Measurements from ENCODE around the gene METTL22. TPM values are rescaled to one million over a fixed set of nuclear protein-coding genes. Genes with fewer than 3 reads are reported as not detected.

METTL22 gene
- total and polyA plus RNA-seq, 2 donors (not counting 3 experiments of a cell fraction or from before 2014, with no cell fraction given): 42.0 to 52.6 TPM

DNA sequence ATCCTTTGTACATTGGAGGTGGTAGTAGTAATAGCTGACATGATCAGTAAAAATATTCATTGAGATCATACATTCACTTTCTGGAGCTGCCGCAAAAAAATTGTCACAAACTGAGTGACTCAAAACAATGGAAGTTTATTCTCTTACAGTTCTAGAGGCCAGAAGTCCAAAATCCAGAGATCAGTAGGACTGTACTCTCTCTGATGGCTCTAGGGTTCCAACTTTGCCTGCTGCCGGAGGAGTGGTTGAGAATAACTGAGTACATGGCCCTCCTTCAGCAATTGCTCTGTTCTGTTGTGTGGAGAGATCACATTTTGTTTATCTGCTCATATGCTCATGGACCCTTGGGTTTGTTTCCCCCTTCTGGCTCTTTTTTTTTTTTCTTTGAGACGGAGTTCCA, 76.5 kb downstream of the METTL22 start:
- no peaks in the 10 kb centered on the region for H4K20me1 ChIP-seq (replicated peaks; ENCODE audit: control insufficient read depth, extremely low read depth, insufficient read depth, low read length)
- BruUV-seq (replicated peaks): no TSS peak
- intact Hi-C loops (cut with micrococcal nuclease) (no loop called here), dilution Hi-C loops (cut with MboI; ENCODE audit: extremely low pct_ligation_motif_present, low sequenced_read_pairs) (no loop called here)
- no peak for FAIRE-seq
- no peaks in the 10 kb centered on the region for H3K4me1 ChIP-seq (ENCODE audit: control insufficient read depth, extremely low read depth, insufficient read depth, low read length)
- ChIA-PET CTCF (no interaction called here), POLR2A (no interaction called here)
- no peak overlapping the region for H3K4me3 ChIP-seq (replicated peaks in 1 of 3; ENCODE audit: insufficient read depth in 1 of 3, low read depth in 1 of 3, low read length in 3 of 3)
- TF ChIP-seq MAX (IDR thresholded peaks at IDR 0.05; ENCODE audit: insufficient read depth, insufficient read length) (no peak), MYC (IDR thresholded peaks at IDR 0.05; ENCODE audit: low read depth, low read length) (no peak), FOS (IDR thresholded peaks at IDR 0.05; ENCODE audit: borderline replicate concordance, insufficient read depth, low read length) (no peak), JUN (IDR thresholded peaks at IDR 0.05; ENCODE audit: borderline replicate concordance, insufficient read depth, insufficient read length, low read depth) (no peak), GATA2 (IDR thresholded peaks at IDR 0.05; ENCODE audit: insufficient read depth, insufficient read length, low read depth, low read length) (no peak), POLR2A (IDR thresholded peaks at IDR 0.05; ENCODE audit: low read depth, low read length) (no peak), EZH2 (IDR thresholded peaks at IDR 0.05; ENCODE audit: borderline replicate concordance, low read depth, low read length, severe bottlenecking) (no peak), POLR2AphosphoS5 (IDR thresholded peaks at IDR 0.05; ENCODE audit: insufficient read depth, low read depth, low read length) (no peak)
- TF ChIP-seq, protein P1, sequence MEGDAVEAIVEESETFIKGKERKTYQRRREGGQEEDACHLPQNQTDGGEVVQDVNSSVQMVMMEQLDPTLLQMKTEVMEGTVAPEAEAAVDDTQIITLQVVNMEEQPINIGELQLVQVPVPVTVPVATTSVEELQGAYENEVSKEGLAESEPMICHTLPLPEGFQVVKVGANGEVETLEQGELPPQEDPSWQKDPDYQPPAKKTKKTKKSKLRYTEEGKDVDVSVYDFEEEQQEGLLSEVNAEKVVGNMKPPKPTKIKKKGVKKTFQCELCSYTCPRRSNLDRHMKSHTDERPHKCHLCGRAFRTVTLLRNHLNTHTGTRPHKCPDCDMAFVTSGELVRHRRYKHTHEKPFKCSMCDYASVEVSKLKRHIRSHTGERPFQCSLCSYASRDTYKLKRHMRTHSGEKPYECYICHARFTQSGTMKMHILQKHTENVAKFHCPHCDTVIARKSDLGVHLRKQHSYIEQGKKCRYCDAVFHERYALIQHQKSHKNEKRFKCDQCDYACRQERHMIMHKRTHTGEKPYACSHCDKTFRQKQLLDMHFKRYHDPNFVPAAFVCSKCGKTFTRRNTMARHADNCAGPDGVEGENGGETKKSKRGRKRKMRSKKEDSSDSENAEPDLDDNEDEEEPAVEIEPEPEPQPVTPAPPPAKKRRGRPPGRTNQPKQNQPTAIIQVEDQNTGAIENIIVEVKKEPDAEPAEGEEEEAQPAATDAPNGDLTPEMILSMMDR (IDR thresholded peaks at IDR 0.05; ENCODE audit: extremely low read depth in 1 of 2, insufficient read depth in 1 of 2, low read depth in 1 of 2, low read length in 2 of 2): no peak
- no peak overlapping the region for H3K27ac ChIP-seq (ENCODE audit: insufficient read depth, low read depth, low read length)
- no peak for DNase-seq (ENCODE audit: low read depth, low spot score)
- no peak overlapping the region for H3K4me2 ChIP-seq (ENCODE audit: insufficient read depth, low read length)
- no peak overlapping the region for H2AFZ ChIP-seq (ENCODE audit: low read depth, low read length)
- no peaks in the 10 kb centered on the region for H3K27me3 ChIP-seq (ENCODE audit: control insufficient read depth in 2 of 2, insufficient read depth in 2 of 2, low read length in 2 of 2)
- H3K79me2 ChIP-seq (ENCODE audit: control insufficient read depth, insufficient read depth, low read length): no peaks in the 10 kb centered on the region
- no peaks in the 10 kb centered on the region for H3K36me3 ChIP-seq (ENCODE audit: control insufficient read depth in 2 of 2, extremely low read depth in 1 of 2, insufficient read depth in 2 of 2, low read length in 2 of 2)
- no peak overlapping the region for H3K9ac ChIP-seq (replicated peaks; ENCODE audit: extremely low read depth, insufficient read depth, low read length)
- no peaks in the 10 kb centered on the region for H3K9me1 ChIP-seq (replicated peaks; ENCODE audit: control insufficient read depth, extremely low read depth, insufficient read depth, low read length)
- H3K9me3 ChIP-seq (replicated peaks; ENCODE audit: control insufficient read depth, insufficient read depth, low read length): no peaks in the 10 kb centered on the region

Small RNAs within 50 kb of the gene (small RNA-seq; reads per million reads assigned to genes)
- not detected for gene RN7SL743P (ENCODE audit: insufficient read depth, insufficient read length, low read depth, low replicate concordance)

Other genes with a start within 250 kb of the METTL22 start
- not detected in 2 replicates for gene TMEM114, start 31.2 kb upstream of the METTL22 start, total RNA-seq
- not detected in 2 replicates for gene TMEM114, start 31.2 kb upstream of the METTL22 start, polyA plus RNA-seq
- 1.3 and 1.6 TPM in 2 replicates for gene ABAT, start 52.9 kb downstream of the METTL22 start, total RNA-seq
- gene ABAT, start 52.9 kb downstream of the METTL22 start, polyA plus RNA-seq: 1.4 and 1.5 TPM in 2 replicates
- 8.3 and 9.6 TPM in 2 replicates for gene TMEM186, start 175.9 kb downstream of the METTL22 start, total RNA-seq
- gene TMEM186, start 175.9 kb downstream of the METTL22 start, polyA plus RNA-seq: 6.4 and 8.0 TPM in 2 replicates
- gene PMM2, start 176.1 kb downstream of the METTL22 start, total RNA-seq: 61.3 and 62.8 TPM in 2 replicates
- gene PMM2, start 176.1 kb downstream of the METTL22 start, polyA plus RNA-seq: 27.5 and 29.0 TPM in 2 replicates
- 69.2 and 72.5 TPM in 2 replicates for gene CARHSP1, start 247.3 kb downstream of the METTL22 start, total RNA-seq
- 64.9 and 88.5 TPM in 2 replicates for gene CARHSP1, start 247.3 kb downstream of the METTL22 start, polyA plus RNA-seq